HCT116 (cell line): ENCODE results near the gene RYR3. TPM values are rescaled to one million over a fixed set of nuclear protein-coding genes. Genes with fewer than 3 reads are reported as not detected.

ENCODE experiments used
- ATAC-seq: fragments of 200-7000 bp; cut with Tn5 transposase; 2 replicates; pipeline ENCODE4 v1.9.1; 2020; ENCODE audit warnings: mild to moderate bottlenecking, moderate library complexity
- BruUV-seq: library from RNA; stranded (reverse); fragments of 400-500 nt; replicated peaks from 2 replicates; lab custom pipeline; 2021; lab: Mats Ljungman, UMichigan
- CTCF ChIA-PET: fragments of 300-600 bp; sonication (Branson Sonifier 250); formaldehyde crosslinking; loops from one replicate; lab custom pipeline; 2021; ENCODE audit warnings: antibody characterized with exemption; lab: Charles Lee
- POLR2A ChIA-PET: fragments of 300-600, 350-600 bp; sonication (Branson Sonifier 250); formaldehyde crosslinking; loops from one replicate; lab custom pipeline; 2021; ENCODE audit warnings: antibody characterized with exemption; lab: Charles Lee
- RAD21 ChIA-PET, 2 experiments: fragments of 300-600 bp; sonication (Branson Sonifier 250); formaldehyde crosslinking; loops; one replicate each; lab custom pipeline; 2023; ENCODE audit warnings: low total read pairs in 2 of 2; ENCODE audit not compliant: uncharacterized antibody in 2 of 2, unreplicated experiment in 2 of 2, low non-redundant PET in 1 of 2; lab: Charles Lee
- DNase-seq: peaks from one replicate; pipeline ENCODE4 v3.0.0-alpha.2; 2010; ENCODE audit warnings: low read depth, low spot score
- H2AFZ ChIP-seq: fragments of 200-600 bp; shearing (Covaris generic), sonication (generic); 2 replicates; pipeline ENCODE4 v1.6.1; 2017; ENCODE audit warnings: low read depth, mixed run types, mixed read lengths, antibody characterized with exemption, low read length; ENCODE audit not compliant: poor library complexity, severe bottlenecking
- H3K27ac ChIP-seq: 2 replicates; pipeline ENCODE4 v1.5.1; 2012; ENCODE audit warnings: low read depth, low read length
- H3K27me3 ChIP-seq: fragments of 200-600 bp; sonication (generic); 2 replicates; pipeline ENCODE4 v1.6.1; 2016; ENCODE audit warnings: mixed run types, low read length, mixed read lengths; ENCODE audit not compliant: insufficient read depth
- H3K36me3 ChIP-seq, 2 experiments: fragments of 200-500 bp in 1 of 2; fragments of 200-600 bp in 1 of 2; sonication (Bioruptor generic) in 1 of 2; sonication (generic) in 1 of 2; 2 replicates each; pipeline versions ENCODE4 v1.5.1 to v1.6.1; 2014 to 2016; ENCODE audit warnings: low read length in 2 of 2, inconsistent platforms in 1 of 2, mixed read lengths in 1 of 2, mixed run types in 1 of 2; ENCODE audit not compliant: insufficient read depth in 2 of 2, control insufficient read depth in 1 of 2
- H3K4me1 ChIP-seq, 2 experiments: fragments of 200-600 bp in 1 of 2; sonication (generic) in 1 of 2; 2 replicates each; pipeline versions ENCODE4 v1.5.1 to v1.6.1; 2012 to 2017; ENCODE audit warnings: low read length in 2 of 2, inconsistent platforms in 1 of 2, mild to moderate bottlenecking in 1 of 2, mixed read lengths in 1 of 2, mixed run types in 1 of 2, moderate library complexity in 1 of 2; ENCODE audit not compliant: insufficient read depth in 2 of 2, control insufficient read depth in 1 of 2
- H3K4me2 ChIP-seq: fragments of 200-600 bp; sonication (generic); 2 replicates; pipeline ENCODE4 v1.6.1; 2017; ENCODE audit warnings: mixed run types, low read length, mixed read lengths
- H3K4me3 ChIP-seq, 2 experiments: fragments of 200-600 bp in 1 of 2; sonication (generic) in 1 of 2; replicated peaks in 1 of 2; 2 replicates each; pipeline ENCODE4 v1.5.1; 2011 to 2016; ENCODE audit warnings: low read length in 2 of 2, control low read depth in 1 of 2, low read depth in 1 of 2, mild to moderate bottlenecking in 1 of 2, mixed read lengths in 1 of 2, mixed run types in 1 of 2
- H3K79me2 ChIP-seq: fragments of 200-600 bp; sonication (generic); 2 replicates; pipeline ENCODE4 v1.6.1; 2017; ENCODE audit warnings: mild to moderate bottlenecking, mixed run types, low read length, moderate library complexity, mixed read lengths; ENCODE audit not compliant: insufficient read depth
- H3K9ac ChIP-seq: fragments of 200-600 bp; sonication (generic); 2 replicates; pipeline ENCODE4 v1.6.1; 2016; ENCODE audit warnings: low read length, mixed read lengths
- H3K9me2 ChIP-seq: fragments of 200-600 bp; sonication (generic), shearing (Covaris generic); 2 replicates; pipeline ENCODE4 v1.6.1; 2017; ENCODE audit warnings: mixed run types, mild to moderate bottlenecking, moderate library complexity; ENCODE audit not compliant: insufficient read depth
- H3K9me3 ChIP-seq, 2 experiments: fragments of 200-500 bp in 1 of 2; fragments of 200-600 bp in 1 of 2; sonication (Bioruptor generic) in 1 of 2; sonication (generic) in 1 of 2; 2 replicates each; pipeline ENCODE4 v1.6.1; 2014 to 2017; ENCODE audit warnings: low read length in 2 of 2, mixed read lengths in 2 of 2, inconsistent platforms in 1 of 2, low read depth in 1 of 2, mild to moderate bottlenecking in 1 of 2, mixed run types in 1 of 2, moderate library complexity in 1 of 2; ENCODE audit not compliant: control insufficient read depth in 1 of 2, insufficient read depth in 1 of 2
- H4K20me1 ChIP-seq: fragments of 200-600 bp; sonication (generic), shearing (Covaris generic); 2 replicates; pipeline ENCODE4 v1.6.1; 2017; ENCODE audit warnings: mixed run types, mild to moderate bottlenecking, moderate library complexity; ENCODE audit not compliant: insufficient read depth
- ATF3 ChIP-seq: IDR thresholded peaks from 2 replicates; pipeline ENCODE4 v1.6.1; 2012
- CBX3 ChIP-seq: IDR thresholded peaks from 2 replicates; pipeline ENCODE4 v1.6.1; 2012; ENCODE audit warnings: low read depth
- CEBPB ChIP-seq: IDR thresholded peaks from 2 replicates; pipeline ENCODE4 v1.6.1; 2012; ENCODE audit warnings: low read depth
- CTCF ChIP-seq, 3 experiments: fragments of 200-600 bp in 1 of 3; sonication (generic) in 1 of 3; IDR thresholded peaks in 2 of 3; conservative IDR thresholded peaks in 1 of 3; 2 replicates each; pipeline ENCODE4 v1.5.1; 2012 to 2017; ENCODE audit warnings: low read depth in 2 of 3, low read length in 2 of 3, antibody characterized with exemption in 1 of 3, borderline replicate concordance in 1 of 3, control low read depth in 1 of 3, mild to moderate bottlenecking in 1 of 3, mixed read lengths in 1 of 3, mixed run types in 1 of 3, moderate library complexity in 1 of 3; ENCODE audit not compliant: insufficient read depth in 1 of 3
- EGR1 ChIP-seq: IDR thresholded peaks from 2 replicates; pipeline ENCODE4 v1.6.1; 2012; ENCODE audit warnings: low read depth
- ELF1 ChIP-seq: IDR thresholded peaks from 2 replicates; pipeline ENCODE4 v1.6.1; 2012; ENCODE audit warnings: low read depth, borderline replicate concordance
- EZH2phosphoT487 ChIP-seq: fragments of 200-600 bp; IDR thresholded peaks from 2 replicates; pipeline ENCODE4 v1.6.1; 2018; ENCODE audit warnings: antibody characterized with exemption, borderline replicate concordance
- FOSL1 ChIP-seq: IDR thresholded peaks from 2 replicates; pipeline ENCODE4 v1.6.1; 2012; ENCODE audit warnings: low read depth
- JUND ChIP-seq: IDR thresholded peaks from 2 replicates; pipeline ENCODE4 v1.6.1; 2012
- POLR2A ChIP-seq: IDR thresholded peaks from 2 replicates; pipeline ENCODE4 v1.7.0; 2011; ENCODE audit warnings: borderline replicate concordance; ENCODE audit not compliant: insufficient read depth, insufficient read length; ENCODE audit errors: extremely low read depth
- POLR2AphosphoS5 ChIP-seq: IDR thresholded peaks from 2 replicates; pipeline ENCODE4 v1.6.1; 2011; ENCODE audit warnings: mild to moderate bottlenecking, low read depth, low read length, moderate library complexity
- RAD21 ChIP-seq: IDR thresholded peaks from 2 replicates; pipeline ENCODE4 v1.6.1; 2012; ENCODE audit warnings: low read depth, mild to moderate bottlenecking
- SIN3A ChIP-seq: IDR thresholded peaks from 2 replicates; pipeline ENCODE4 v1.6.1; 2012; ENCODE audit warnings: low read depth
- SP1 ChIP-seq: IDR thresholded peaks from 2 replicates; pipeline ENCODE4 v1.6.1; 2012; ENCODE audit warnings: low read depth
- SRF ChIP-seq: IDR thresholded peaks from 2 replicates; pipeline ENCODE4 v1.6.1; 2012; ENCODE audit warnings: low read depth
- TCF7L2 ChIP-seq: IDR thresholded peaks from 2 replicates; pipeline ENCODE4 v1.7.0; 2011; ENCODE audit warnings: borderline replicate concordance, inconsistent platforms; ENCODE audit not compliant: insufficient read depth, insufficient read length; ENCODE audit errors: extremely low read depth
- YY1 ChIP-seq: IDR thresholded peaks from 2 replicates; pipeline ENCODE4 v1.6.1; 2011; ENCODE audit warnings: low read length, low read depth, moderate library complexity, mild to moderate bottlenecking; ENCODE audit not compliant: insufficient replicate concordance; ENCODE audit errors: extremely low read depth
- ZNF274 ChIP-seq: fragments of 200-500 bp; sonication (Bioruptor generic); IDR thresholded peaks from 2 replicates; pipeline ENCODE4 v1.6.1; 2014; ENCODE audit warnings: mild to moderate bottlenecking, low read depth, low read length, inconsistent platforms
- intact Hi-C: fragments of 100-400 bp; cut with micrococcal nuclease; formaldehyde crosslinking; loops from 2 replicates; pipeline ENCODE4 v1.10.0; 2022
- total RNA-seq: library from RNA; stranded (reverse); gene quantifications from one replicate; pipeline ENCODE4 v1.2.1, GENCODE V29; 2021; ENCODE audit not compliant: unreplicated experiment
- TF ChIP-seq, protein P1 (sequence below): IDR thresholded peaks from 2 replicates; pipeline ENCODE4 v1.6.1; 2012; ENCODE audit warnings: low read depth

The RYR3 gene
- total RNA-seq, 1 experiment from 2014 or later: not detected

- no peaks in the 10 kb centered on the region for H3K9me2 ChIP-seq
- H3K27ac ChIP-seq: no peak overlapping the region
- H3K9ac ChIP-seq: no peak overlapping the region
- intact Hi-C loops: no loop called here
- H4K20me1 ChIP-seq: no peaks in the 10 kb centered on the region
- TF ChIP-seq CTCF (IDR thresholded peaks at IDR 0.05 in 2 of 3, conservative IDR thresholded peaks at IDR 0.05 in 1 of 3; ENCODE audit: borderline replicate concordance in 1 of 3, insufficient read depth in 1 of 3, low read depth in 2 of 3, low read length in 2 of 3): no peak
- TF ChIP-seq JUND: no peak
- no peak for TF ChIP-seq FOSL1
- no peak for TF ChIP-seq ELF1
- TF ChIP-seq YY1: no peak
- TF ChIP-seq EZH2phosphoT487: no peak
- no peak for TF ChIP-seq POLR2AphosphoS5
- TF ChIP-seq ZNF274: no peak
- no peak for TF ChIP-seq SRF
- TF ChIP-seq CBX3: no peak
- no peak for TF ChIP-seq CEBPB
- TF ChIP-seq SP1: no peak
- TF ChIP-seq POLR2A: no peak
- no peak for TF ChIP-seq TCF7L2
- TF ChIP-seq SIN3A: no peak
- TF ChIP-seq RAD21: no peak
- TF ChIP-seq ATF3: no peak
- TF ChIP-seq EGR1: no peak
- TF ChIP-seq, protein P1, sequence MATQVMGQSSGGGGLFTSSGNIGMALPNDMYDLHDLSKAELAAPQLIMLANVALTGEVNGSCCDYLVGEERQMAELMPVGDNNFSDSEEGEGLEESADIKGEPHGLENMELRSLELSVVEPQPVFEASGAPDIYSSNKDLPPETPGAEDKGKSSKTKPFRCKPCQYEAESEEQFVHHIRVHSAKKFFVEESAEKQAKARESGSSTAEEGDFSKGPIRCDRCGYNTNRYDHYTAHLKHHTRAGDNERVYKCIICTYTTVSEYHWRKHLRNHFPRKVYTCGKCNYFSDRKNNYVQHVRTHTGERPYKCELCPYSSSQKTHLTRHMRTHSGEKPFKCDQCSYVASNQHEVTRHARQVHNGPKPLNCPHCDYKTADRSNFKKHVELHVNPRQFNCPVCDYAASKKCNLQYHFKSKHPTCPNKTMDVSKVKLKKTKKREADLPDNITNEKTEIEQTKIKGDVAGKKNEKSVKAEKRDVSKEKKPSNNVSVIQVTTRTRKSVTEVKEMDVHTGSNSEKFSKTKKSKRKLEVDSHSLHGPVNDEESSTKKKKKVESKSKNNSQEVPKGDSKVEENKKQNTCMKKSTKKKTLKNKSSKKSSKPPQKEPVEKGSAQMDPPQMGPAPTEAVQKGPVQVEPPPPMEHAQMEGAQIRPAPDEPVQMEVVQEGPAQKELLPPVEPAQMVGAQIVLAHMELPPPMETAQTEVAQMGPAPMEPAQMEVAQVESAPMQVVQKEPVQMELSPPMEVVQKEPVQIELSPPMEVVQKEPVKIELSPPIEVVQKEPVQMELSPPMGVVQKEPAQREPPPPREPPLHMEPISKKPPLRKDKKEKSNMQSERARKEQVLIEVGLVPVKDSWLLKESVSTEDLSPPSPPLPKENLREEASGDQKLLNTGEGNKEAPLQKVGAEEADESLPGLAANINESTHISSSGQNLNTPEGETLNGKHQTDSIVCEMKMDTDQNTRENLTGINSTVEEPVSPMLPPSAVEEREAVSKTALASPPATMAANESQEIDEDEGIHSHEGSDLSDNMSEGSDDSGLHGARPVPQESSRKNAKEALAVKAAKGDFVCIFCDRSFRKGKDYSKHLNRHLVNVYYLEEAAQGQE: no peak
- H3K4me1 ChIP-seq: no peaks in the 10 kb centered on the region
- H3K4me3 ChIP-seq: no peak overlapping the region
- POLR2A ChIA-PET: no interaction called here
- RAD21 ChIA-PET: no interaction called here
- ATAC-seq (no peak), DNase-seq (no peak)
- no peaks in the 10 kb centered on the region for H3K9me3 ChIP-seq
- CTCF ChIA-PET: no interaction called here
- no TSS peak for BruUV-seq
- no peak overlapping the region for H2AFZ ChIP-seq
- H3K79me2 ChIP-seq: no peaks in the 10 kb centered on the region
- no peaks in the 10 kb centered on the region for H3K36me3 ChIP-seq
- no peaks in the 10 kb centered on the region for H3K27me3 ChIP-seq
- H3K4me2 ChIP-seq: no peak overlapping the region
These were observed 591.3 kb downstream of the RYR3 start for GRCh38 chr15:33902043-33902442.
